ENCODE data around the gene CSRNP3. TPM values are rescaled to one million over a fixed set of nuclear protein-coding genes. Genes with fewer than 3 reads are reported as not detected.

The CSRNP3 gene
- total and polyA plus RNA-seq, 2 donors (not counting 3 experiments of a cell fraction or from before 2014, with no cell fraction given), result not detected

DNA sequence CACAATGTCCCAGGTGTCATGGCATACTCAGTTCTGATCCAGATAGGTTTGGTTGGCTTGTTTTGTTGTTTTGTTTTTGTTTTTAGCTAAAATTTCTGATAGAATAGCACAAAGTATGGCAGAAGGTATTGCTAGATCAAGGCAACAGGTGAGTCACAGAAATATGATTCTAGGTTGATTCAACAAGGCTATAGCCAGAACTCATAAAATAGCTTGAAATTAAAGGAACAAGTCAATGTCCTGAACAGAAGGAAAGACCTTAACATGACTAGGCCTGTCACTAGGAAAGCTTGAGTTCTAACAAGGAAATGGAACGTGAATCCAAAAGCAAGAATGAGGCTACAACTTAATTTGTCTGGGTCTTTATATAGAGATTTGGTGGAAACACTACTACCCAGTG, 167.5 kb downstream of the CSRNP3 start:
- Histone ChIP-seq H2AFZ (ENCODE audit: low read depth, low read length) (no peak overlapping the region), H3K27ac (ENCODE audit: insufficient read depth, low read depth, low read length) (no peak overlapping the region), H3K27me3 (ENCODE audit: control insufficient read depth in 2 of 2, insufficient read depth in 2 of 2, low read length in 2 of 2) (no peaks in the 10 kb centered on the region), H3K36me3 (ENCODE audit: control insufficient read depth in 2 of 2, extremely low read depth in 1 of 2, insufficient read depth in 2 of 2, low read length in 2 of 2) (no peaks in the 10 kb centered on the region), H3K4me2 (ENCODE audit: insufficient read depth, low read length) (no peak overlapping the region), H4K20me1 (replicated peaks; ENCODE audit: control insufficient read depth, extremely low read depth, insufficient read depth, low read length) (no peaks in the 10 kb centered on the region), H3K9ac (replicated peaks; ENCODE audit: extremely low read depth, insufficient read depth, low read length) (no peak overlapping the region), H3K4me1 (ENCODE audit: control insufficient read depth, extremely low read depth, insufficient read depth, low read length) (no peaks in the 10 kb centered on the region), H3K9me3 (replicated peaks; ENCODE audit: control insufficient read depth, insufficient read depth, low read length) (no peaks in the 10 kb centered on the region), H3K9me1 (replicated peaks; ENCODE audit: control insufficient read depth, extremely low read depth, insufficient read depth, low read length) (no peaks in the 10 kb centered on the region), H3K4me3 (replicated peaks in 1 of 3; ENCODE audit: insufficient read depth in 1 of 3, low read depth in 1 of 3, low read length in 3 of 3) (no peak overlapping the region), H3K79me2 (ENCODE audit: control insufficient read depth, insufficient read depth, low read length) (no peaks in the 10 kb centered on the region)
- DNase-seq (ENCODE audit: low read depth, low spot score) (no peak), FAIRE-seq (no peak)
- TF ChIP-seq POLR2A (IDR thresholded peaks at IDR 0.05; ENCODE audit: low read depth, low read length) (no peak), JUN (IDR thresholded peaks at IDR 0.05; ENCODE audit: borderline replicate concordance, insufficient read depth, insufficient read length, low read depth) (no peak), FOS (IDR thresholded peaks at IDR 0.05; ENCODE audit: borderline replicate concordance, insufficient read depth, low read length) (no peak), GATA2 (IDR thresholded peaks at IDR 0.05; ENCODE audit: insufficient read depth, insufficient read length, low read depth, low read length) (no peak), MYC (IDR thresholded peaks at IDR 0.05; ENCODE audit: low read depth, low read length) (no peak), POLR2AphosphoS5 (IDR thresholded peaks at IDR 0.05; ENCODE audit: insufficient read depth, low read depth, low read length) (no peak), EZH2 (IDR thresholded peaks at IDR 0.05; ENCODE audit: borderline replicate concordance, low read depth, low read length, severe bottlenecking) (no peak)
- TF ChIP-seq, protein P1, sequence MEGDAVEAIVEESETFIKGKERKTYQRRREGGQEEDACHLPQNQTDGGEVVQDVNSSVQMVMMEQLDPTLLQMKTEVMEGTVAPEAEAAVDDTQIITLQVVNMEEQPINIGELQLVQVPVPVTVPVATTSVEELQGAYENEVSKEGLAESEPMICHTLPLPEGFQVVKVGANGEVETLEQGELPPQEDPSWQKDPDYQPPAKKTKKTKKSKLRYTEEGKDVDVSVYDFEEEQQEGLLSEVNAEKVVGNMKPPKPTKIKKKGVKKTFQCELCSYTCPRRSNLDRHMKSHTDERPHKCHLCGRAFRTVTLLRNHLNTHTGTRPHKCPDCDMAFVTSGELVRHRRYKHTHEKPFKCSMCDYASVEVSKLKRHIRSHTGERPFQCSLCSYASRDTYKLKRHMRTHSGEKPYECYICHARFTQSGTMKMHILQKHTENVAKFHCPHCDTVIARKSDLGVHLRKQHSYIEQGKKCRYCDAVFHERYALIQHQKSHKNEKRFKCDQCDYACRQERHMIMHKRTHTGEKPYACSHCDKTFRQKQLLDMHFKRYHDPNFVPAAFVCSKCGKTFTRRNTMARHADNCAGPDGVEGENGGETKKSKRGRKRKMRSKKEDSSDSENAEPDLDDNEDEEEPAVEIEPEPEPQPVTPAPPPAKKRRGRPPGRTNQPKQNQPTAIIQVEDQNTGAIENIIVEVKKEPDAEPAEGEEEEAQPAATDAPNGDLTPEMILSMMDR (IDR thresholded peaks at IDR 0.05; ENCODE audit: extremely low read depth in 1 of 2, insufficient read depth in 1 of 2, low read depth in 1 of 2, low read length in 2 of 2), result no peak
- TF ChIP-seq, protein P2, sequence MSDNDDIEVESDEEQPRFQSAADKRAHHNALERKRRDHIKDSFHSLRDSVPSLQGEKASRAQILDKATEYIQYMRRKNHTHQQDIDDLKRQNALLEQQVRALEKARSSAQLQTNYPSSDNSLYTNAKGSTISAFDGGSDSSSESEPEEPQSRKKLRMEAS (IDR thresholded peaks at IDR 0.05; ENCODE audit: insufficient read depth, insufficient read length), result no peak
- ChIA-PET CTCF (no interaction called here), POLR2A (no interaction called here)
- BruUV-seq (replicated peaks), result no TSS peak
- intact Hi-C loops (cut with micrococcal nuclease), result no loop called here
- dilution Hi-C loops (cut with MboI; ENCODE audit: extremely low pct_ligation_motif_present, low sequenced_read_pairs), result no loop called here
